Mononuclear cell (primary cell): ENCODE data around the gene AGO3. TPM values are rescaled to one million over a fixed set of nuclear protein-coding genes. Genes with fewer than 3 reads are reported as not detected.
"Not testable (repeated sequence)": the region's sequence is repeated elsewhere in the genome, so short reads cannot be mapped to it uniquely, and the experiment has no call there.

Source experiments
- H3K27me3 ChIP-seq: 2 replicates; pipeline ENCODE4 v1.6.0; 2011; ENCODE audit warnings: low read length, control low read depth; ENCODE audit not compliant: insufficient read depth
- H3K4me1 ChIP-seq: 2 replicates; pipeline ENCODE4 v1.5.1; 2011; ENCODE audit warnings: mild to moderate bottlenecking, low read length, control low read depth; ENCODE audit not compliant: insufficient read depth
- H3K4me3 ChIP-seq: 2 replicates; pipeline ENCODE4 v1.5.1; 2011; ENCODE audit warnings: mild to moderate bottlenecking, low read length, moderate library complexity
- H3K9me3 ChIP-seq: 2 replicates; pipeline ENCODE4 v1.5.1; 2011; ENCODE audit warnings: low read depth, mild to moderate bottlenecking, control low read depth, low read length
- total RNA-seq: library from RNA; depleted of rRNA; stranded (reverse); fragments of >200 nt; gene quantifications from one replicate; pipeline ENCODE4 v1.2.3, GENCODE V29; 2012

Gene AGO3
- total RNA-seq, 1 donor: 19.5 TPM

DNA sequence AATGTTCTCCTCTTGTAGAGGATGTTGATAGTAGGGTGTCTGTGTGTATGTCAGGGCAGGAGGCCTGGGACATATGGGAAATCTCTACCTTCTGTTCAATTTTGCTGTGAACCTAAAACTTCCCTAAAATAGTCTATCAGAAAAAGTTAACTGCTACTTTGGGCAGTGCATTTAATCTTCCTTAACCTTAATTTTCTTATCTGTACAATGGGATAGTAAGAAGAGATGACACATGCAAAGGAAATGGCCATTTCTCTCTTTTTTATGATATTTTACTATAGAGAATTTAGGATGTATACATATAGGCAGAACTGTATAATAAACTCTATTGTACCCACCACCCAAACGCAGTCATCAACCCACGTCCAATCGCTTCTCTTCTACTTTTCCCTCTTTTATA, 8.6 kb downstream of the AGO3 start:
- H3K4me3 ChIP-seq: no peak overlapping the region
- H3K4me1 ChIP-seq: peaks cover 33% of the 10 kb centered on the region
- no peaks in the 10 kb centered on the region for H3K9me3 ChIP-seq
- H3K27me3 ChIP-seq: no peaks in the 10 kb centered on the region

DNA sequence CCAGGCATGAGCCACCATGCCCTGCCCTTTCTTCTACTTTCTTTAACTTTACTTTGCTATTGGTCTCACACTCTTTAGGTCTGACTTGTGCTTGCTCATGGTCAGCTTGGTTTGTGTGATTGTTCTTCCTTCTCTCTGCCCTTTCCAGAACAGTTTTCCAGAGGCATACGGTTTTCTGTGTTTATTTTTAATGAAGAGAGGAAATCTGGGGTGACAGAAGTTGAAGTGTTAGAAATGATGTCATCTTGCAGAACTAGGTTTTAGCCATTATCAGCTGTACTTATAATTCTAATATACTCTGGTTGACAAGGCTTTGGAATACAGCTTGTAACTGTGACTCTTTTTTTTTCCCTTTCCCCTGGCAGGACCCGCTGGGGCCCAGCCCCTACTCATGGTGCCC, 14.4 kb downstream of the AGO3 start:
- peaks cover 18% of the 10 kb centered on the region for H3K4me1 ChIP-seq
- H3K27me3 ChIP-seq: no peaks in the 10 kb centered on the region
- no peaks in the 10 kb centered on the region for H3K9me3 ChIP-seq

DNA sequence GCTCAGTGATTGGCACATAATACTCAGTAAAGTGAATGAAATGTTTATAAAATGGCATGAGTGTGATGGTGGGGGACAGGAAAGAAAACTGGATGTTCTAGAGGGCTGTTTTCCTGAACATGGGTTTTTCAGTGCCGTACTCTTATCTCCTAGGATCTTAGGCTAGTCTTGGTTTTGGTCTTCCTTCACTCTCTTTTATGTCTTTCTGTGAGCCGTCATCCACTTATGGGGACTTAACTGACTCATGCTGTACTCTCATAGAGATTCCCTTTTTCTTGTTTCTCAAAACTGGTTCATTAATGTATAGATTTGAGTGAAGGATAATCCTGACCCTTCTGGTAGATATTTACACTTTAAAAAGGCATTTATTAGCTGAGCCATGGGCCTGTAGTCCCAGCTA, 16.6 kb downstream of the AGO3 start:
- H3K4me1 ChIP-seq: peaks cover 18% of the 10 kb centered on the region
- H3K9me3 ChIP-seq: no peaks in the 10 kb centered on the region
- H3K27me3 ChIP-seq: no peaks in the 10 kb centered on the region
- no peak overlapping the region for H3K4me3 ChIP-seq

More for the DNA sequence above, 14.4 kb downstream of the AGO3 start:
- no peak overlapping the region for H3K4me3 ChIP-seq

DNA sequence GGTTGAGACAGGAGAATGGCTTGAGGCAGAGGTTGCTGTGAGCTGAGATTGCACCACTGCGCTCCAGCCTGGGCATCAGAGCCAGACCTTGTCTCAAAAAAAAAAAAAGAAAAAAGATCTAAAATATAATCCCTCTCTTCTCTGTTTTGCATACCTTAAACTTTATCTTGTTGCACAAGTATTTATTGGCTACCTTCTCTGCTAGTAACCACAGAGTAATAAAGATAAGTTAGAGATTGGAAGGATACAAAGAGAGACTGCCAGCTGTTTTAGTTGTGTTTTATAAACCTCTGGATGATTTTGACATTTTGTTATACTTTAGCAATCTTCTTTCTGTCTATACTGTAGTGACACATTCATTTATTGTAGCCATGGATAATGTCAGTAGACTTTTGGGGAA, 27.7 kb downstream of the AGO3 start:
- no peaks in the 10 kb centered on the region for H3K9me3 ChIP-seq
- no peaks in the 10 kb centered on the region for H3K27me3 ChIP-seq
- no peaks in the 10 kb centered on the region for H3K4me1 ChIP-seq
- H3K4me3 ChIP-seq: no peak overlapping the region

DNA sequence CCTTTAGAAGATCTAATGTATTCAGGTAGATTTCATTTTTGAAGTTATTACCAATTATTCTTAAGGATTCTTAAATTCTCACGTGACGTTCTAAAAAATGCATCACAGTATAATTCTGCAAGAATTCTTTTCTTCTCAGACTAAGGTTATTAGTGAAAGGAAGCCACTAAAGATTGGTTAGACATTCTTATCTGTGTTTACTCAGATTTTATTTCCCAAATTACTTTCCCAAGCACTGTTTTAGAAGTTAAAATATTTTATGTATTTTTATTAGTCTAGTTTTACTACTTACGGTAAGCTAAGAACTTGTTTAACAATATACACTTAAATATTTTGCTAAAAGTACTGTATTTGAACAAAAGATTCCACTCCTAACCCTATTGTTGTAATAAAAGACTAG, 28.4 kb downstream of the AGO3 start:
- Histone ChIP-seq H3K4me3 (no peak overlapping the region), H3K4me1 (no peaks in the 10 kb centered on the region), H3K9me3 (no peaks in the 10 kb centered on the region), H3K27me3 (no peaks in the 10 kb centered on the region)

DNA sequence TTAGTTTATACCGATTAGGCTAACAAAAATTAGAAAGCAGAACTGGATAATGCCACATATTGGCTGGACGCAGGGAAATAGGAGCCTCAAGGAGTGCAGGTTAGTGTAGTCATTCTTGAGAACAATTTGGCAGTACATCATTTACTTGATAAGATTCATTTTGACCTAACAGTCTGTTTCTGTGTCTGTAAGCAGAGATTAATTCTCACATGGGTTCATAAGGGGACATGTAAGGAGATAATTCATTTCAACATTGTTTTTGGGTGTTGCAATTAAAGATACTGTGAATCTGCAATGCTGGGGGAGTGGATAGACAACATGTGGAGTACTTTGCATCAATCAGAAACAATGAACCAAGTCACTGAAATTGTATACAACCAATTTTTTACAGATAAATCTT, 32.0 kb downstream of the AGO3 start:
- H3K9me3 ChIP-seq: no peaks in the 10 kb centered on the region

DNA sequence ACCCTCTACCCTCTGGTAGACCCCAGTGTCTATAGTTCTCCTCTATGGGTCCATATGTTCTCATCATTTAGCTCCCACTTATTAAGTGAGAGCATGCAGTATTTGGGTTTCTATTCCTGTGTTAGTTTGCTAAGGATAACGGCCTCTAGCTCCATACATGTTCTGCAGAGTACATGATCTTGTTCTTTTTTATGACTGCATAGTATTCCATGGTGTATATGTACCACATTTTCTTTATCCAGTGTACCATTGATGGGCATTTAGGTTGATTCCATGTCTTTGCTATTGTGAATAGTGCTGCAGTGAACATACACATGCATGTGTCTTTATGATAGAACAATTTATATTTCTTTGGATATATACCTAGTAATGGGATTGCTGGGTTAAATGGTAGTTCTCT, 33.4 kb downstream of the AGO3 start:
- H3K4me1 ChIP-seq, H3K9me3 ChIP-seq, H3K27me3 ChIP-seq, H3K4me3 ChIP-seq: not testable (repeated sequence)

More for the DNA sequence above, 32.0 kb downstream of the AGO3 start:
- no peaks in the 10 kb centered on the region for H3K27me3 ChIP-seq
- no peaks in the 10 kb centered on the region for H3K4me1 ChIP-seq
- no peak overlapping the region for H3K4me3 ChIP-seq

DNA sequence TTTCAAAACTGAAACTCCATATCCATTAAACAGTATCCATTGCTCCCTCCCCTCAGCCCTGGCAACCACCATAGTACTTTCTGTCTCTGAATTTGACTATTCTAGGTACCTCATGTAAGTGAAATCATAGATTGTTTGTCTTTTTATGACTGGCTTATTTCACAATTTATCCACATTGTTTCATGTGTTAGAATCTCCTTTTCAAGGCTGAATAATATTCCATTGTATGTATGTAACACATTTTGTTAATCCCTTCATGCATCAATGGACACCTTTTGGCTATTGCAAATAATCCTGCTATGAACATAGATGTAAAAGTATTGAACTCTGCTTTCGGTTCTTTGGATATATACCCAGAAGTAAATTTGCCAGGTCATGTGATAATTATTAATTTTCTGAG, 37.5 kb downstream of the AGO3 start:
- no peaks in the 10 kb centered on the region for H3K9me3 ChIP-seq
- H3K4me3 ChIP-seq: no peak overlapping the region
- no peaks in the 10 kb centered on the region for H3K4me1 ChIP-seq
- H3K27me3 ChIP-seq: no peaks in the 10 kb centered on the region

DNA sequence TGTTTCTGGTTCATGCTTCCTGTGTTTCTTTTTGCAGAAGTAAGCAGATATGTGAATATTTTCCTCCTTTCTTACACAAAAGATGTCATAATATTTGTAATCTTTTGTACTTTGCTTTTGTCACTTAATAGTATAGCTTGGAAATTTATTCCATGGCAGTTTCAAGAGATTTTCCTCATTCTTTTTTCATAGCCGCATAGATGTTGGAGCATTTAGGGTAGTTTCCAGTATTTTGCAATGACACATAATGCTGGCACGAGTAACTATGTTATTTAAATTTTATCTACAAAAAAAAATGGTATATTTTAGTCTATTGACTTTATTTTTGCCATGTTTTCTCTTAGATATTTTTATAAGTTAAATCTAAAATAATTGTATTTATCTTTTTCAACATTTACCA, 40.7 kb downstream of the AGO3 start:
- Histone ChIP-seq H3K9me3 (no peaks in the 10 kb centered on the region), H3K4me3 (no peak overlapping the region), H3K27me3 (no peaks in the 10 kb centered on the region), H3K4me1 (no peaks in the 10 kb centered on the region)

DNA sequence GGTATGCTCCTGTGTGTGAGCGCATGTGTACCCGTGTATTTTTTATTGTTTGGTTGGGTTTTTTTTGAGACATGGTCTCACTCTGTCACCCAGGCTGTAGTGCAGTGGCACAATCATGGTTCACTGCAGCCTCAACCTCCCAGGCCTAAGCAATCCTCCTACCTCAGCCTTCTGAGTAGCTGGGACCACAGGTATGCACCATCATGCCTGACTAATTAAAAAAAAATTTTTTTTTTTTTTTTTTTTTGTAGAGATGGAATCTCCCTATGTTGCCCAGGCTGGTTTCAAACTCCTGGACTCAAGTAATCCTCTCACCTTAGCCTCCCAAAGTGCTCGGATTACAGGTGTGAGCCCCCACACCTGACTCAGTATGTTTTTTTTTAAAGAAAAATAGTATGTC, 41.7 kb downstream of the AGO3 start:
- H3K4me3 ChIP-seq, H3K4me1 ChIP-seq, H3K9me3 ChIP-seq, H3K27me3 ChIP-seq: not testable (repeated sequence)

DNA sequence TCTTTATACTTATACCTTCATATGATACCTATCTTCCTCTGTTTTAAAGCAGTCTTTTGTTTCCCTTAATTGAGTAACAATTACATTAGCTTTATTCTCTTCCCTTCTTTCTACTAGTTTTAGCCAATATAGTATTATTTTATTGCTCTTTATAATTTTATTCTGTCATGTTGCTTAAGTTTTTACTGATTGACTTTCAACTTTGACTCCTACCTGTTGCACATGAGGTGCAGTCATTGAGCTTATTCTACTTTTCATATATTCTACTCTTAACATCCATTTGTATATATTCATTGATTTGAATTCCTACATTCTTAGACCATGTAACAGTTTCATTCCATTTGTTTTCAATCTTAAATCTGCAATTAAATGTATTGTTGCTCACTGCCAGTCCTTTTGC, 49.2 kb downstream of the AGO3 start:
- Histone ChIP-seq H3K9me3 (no peaks in the 10 kb centered on the region), H3K4me3 (no peak overlapping the region), H3K4me1 (no peaks in the 10 kb centered on the region), H3K27me3 (no peaks in the 10 kb centered on the region)

DNA sequence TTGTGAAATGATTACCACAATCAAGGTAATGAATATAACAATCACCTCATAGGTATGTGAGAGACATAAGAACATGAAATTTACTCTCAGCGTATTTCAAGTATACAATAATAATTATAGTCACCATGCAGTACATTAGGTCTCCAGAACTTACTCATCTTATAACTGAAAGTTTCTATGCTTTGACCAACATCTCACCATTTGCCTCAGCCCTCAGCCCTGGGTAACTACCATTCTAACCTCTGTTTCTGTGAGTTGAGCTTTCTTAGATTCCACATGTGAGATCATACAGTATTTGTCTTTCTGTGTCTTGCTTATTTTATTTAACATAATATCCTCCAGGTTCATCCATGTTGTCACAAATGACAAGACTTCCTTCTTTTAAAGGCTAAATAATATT, 57.3 kb downstream of the AGO3 start:
- Histone ChIP-seq H3K4me3 (no peak overlapping the region), H3K9me3 (no peaks in the 10 kb centered on the region), H3K4me1 (no peaks in the 10 kb centered on the region), H3K27me3 (no peaks in the 10 kb centered on the region)

DNA sequence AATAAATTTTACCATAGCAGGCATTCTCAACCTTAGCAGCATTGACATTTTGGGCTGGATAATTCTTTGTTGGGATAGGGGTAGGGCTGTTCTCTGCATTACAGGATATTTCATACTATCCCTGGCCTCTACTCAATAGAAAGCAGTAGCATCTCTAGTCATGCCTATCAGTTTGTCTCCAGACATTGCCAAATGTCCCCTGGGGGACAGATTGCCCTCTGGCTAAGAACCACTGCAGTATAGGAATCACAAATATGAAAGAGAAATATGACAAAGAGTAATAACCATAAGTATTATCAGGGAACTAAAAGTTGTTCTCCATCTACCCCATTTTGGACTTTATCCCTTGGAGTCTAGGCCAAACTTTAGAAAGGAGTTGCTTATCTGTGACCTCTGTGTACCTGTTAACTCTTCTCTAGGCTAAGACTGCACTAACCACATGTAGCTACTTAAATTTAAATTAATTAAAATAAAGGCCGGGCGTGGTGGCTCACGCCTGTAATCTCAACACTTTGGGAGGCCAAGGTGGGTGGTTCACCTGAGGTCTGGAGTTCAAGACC, 76.1 kb downstream of the AGO3 start:
- Histone ChIP-seq H3K4me1 (no peaks in the 10 kb centered on the region), H3K4me3 (no peak overlapping the region), H3K9me3 (no peaks in the 10 kb centered on the region), H3K27me3 (no peaks in the 10 kb centered on the region)

DNA sequence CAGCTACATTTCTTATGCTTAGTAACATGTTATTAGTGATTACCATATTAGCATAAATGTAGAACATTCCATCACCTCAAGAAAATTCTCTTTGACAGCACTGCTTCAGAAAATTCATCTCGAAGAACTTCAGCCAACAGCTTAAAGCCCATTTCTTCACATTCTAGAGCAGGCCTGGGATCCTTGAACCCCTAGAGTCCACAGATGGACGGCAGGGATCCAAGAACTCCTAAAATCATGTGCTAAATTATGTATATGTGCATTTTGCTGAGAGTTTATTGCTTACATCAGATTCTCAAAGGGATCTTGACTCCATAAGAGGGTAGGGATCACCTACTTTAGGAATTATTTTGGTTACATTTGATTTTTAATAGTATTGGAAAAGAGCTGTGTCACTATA, 76.8 kb downstream of the AGO3 start:
- Histone ChIP-seq H3K9me3 (no peaks in the 10 kb centered on the region), H3K27me3 (no peaks in the 10 kb centered on the region)

DNA sequence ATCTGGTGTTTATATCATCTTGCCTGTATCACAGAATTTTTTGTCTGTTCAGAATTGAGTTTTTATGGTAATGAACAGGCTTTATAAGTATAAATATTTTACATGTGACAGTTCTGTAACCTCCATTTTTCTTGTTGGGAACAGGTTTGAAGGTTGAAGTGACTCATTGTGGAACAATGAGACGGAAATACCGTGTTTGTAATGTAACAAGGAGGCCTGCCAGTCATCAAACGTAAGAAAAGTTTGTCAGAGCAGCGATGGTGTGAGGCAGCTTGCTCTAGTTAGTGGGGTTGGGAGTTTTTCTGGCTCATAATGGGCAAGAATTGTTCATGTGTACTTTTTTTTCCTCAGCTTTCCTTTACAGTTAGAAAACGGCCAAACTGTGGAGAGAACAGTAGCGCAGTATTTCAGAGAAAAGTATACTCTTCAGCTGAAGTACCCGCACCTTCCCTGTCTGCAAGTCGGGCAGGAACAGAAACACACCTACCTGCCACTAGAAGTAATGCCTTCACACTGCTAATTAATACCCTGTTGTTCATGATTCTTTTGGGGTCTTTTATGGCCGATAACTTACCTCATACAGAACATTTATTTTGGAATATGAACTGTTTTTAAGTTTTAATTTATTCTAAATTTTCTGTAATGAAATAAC, 77.8 kb downstream of the AGO3 start:
- no peaks in the 10 kb centered on the region for H3K4me1 ChIP-seq
- no peaks in the 10 kb centered on the region for H3K9me3 ChIP-seq
- no peak overlapping the region for H3K4me3 ChIP-seq
- H3K27me3 ChIP-seq: no peaks in the 10 kb centered on the region

More for the DNA sequence above, 76.8 kb downstream of the AGO3 start:
- Histone ChIP-seq H3K4me1 (no peaks in the 10 kb centered on the region), H3K4me3 (no peak overlapping the region)

DNA sequence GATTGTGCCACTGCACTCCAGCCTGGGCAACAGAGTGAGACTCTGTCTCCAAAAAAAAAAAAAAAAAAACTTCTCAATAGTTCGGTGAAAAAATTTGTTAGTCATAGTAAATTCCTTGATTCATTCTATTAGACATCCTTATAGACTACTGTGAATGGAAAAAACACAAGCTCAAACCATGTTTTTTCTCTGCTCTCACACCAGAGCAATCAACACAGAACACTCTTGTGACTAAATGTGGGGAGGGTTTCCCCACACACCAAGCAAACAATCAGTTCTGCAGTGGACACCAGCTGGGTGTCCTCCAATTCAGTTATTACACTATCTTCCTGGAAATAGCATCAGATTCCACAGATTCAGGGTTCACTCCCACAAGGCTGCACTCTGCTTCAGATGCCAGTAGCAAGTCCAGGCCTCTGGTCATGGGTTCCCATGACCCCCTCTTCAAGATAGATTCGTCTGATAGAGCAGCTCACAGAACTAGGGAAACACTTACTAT, 83.9 kb downstream of the AGO3 start:
- no peaks in the 10 kb centered on the region for H3K9me3 ChIP-seq
- H3K4me3 ChIP-seq: no peak overlapping the region
- no peaks in the 10 kb centered on the region for H3K27me3 ChIP-seq
- H3K4me1 ChIP-seq: no peaks in the 10 kb centered on the region
